Activated CD8-positive, alpha-beta memory T cell treated with anti-CD3 and anti-CD28 coated beads, Interleukin-2, amount 50 U/mL, for 4 hours (primary cell): ENCODE measurements around the gene FAM161B.
"Not testable (repeated sequence)": the region's sequence is repeated elsewhere in the genome, so short reads cannot be mapped to it uniquely, and the experiment has no call there.

ENCODE experiments used
- DNase-seq: peaks from one replicate; pipeline ENCODE4 v3.0.0-alpha.2; 2020

The FAM161B gene

DNA sequence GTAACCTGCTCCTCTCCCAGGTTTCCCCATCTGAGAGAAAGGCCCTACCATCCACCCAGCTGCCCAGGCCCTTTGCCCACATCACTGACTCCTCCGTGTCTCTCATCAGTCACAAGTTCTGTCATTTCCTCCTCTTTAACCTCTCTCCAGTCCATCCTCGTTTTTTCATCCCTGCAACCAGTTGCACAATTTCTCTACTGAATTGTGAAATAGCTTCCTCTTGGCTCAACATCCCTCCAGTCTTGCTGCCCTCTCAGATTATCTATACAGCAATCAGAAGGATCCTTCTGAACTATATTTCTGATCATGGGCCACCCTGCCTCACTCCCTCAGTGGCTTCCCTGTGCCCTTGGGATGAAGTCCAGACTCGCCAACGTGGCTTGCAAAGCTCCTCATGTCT is 6.8 kb downstream of the FAM161B start:
- no peak for DNase-seq

GRCh38 chr14:73942180-73942579 is 7.7 kb downstream of the FAM161B start:
- DNase-seq, result no peak

GRCh38 chr14:73937012-73937411 is 12.9 kb downstream of the FAM161B start:
- no peak for DNase-seq

DNA sequence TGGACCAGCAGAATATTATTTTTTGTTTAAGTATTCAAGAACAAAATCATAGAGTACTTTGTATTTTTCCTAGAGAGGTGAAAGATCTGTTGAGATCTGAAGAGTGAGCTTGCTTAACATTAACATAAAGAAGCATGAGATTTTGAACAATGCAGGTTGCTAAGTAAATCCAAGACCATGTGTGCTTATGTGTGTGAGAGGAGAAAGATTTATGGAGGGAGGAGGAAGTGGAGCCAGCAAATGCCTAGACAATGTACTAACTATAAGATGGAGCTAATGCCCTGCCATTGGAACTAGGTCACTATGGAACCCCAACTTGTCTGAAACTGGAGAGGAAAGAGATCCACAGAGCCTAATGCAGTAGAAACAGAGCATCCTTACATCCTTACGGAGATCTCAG is 13.3 kb downstream of the FAM161B start:
- no peak for DNase-seq

DNA sequence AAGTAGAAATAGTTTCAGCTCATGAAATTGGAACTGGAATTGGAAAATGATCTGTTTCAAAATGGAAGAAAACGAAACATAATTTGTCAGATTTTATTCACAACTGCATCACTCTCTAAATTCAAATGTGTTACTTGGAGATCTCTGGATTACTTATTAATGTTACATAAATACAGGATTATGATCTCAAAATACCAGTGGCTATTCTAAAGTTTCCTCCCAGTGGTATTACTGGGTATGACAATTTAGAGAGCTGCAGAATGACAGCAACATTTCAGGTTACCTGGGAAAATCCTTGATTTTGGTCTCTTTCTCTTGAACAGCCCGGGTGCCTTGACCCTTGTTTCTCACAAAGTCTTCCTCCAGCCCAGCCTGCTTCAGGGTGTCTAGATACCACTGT is 14.2 kb downstream of the FAM161B start:
- DNase-seq, result no peak

GRCh38 chr14:73924337-73924736 is 25.6 kb downstream of the FAM161B start:
- no peak for DNase-seq

DNA sequence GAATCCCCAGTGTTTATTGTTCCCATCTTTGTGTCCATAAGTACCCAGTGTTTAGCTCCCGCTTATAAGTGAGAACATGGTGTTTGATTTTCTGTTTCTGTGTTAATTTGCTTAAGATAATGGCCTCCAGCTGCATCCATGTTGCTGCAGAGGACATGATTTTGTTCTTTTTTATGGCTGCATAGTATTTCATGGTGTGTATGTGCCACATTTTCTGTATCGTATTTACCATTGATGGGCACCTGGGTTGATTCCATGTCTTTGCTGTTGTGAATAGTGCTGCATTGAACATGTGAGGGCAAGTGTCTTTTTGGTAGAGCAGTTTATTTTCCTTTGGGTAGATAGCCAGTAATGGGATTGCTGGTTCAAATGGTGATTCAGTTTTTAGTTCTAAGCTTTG is 30.4 kb downstream of the FAM161B start:
- not testable (repeated sequence) for DNase-seq

- no peak for DNase-seq
Observed at GRCh38 chr14:73916324-73916723, 33.6 kb downstream of the FAM161B start.

- DNase-seq, result no peak
Observed at GRCh38 chr14:73913256-73913655, 36.6 kb downstream of the FAM161B start.

- no peak for DNase-seq
Observed at GRCh38 chr14:73909681-73910080, 40.2 kb downstream of the FAM161B start.

DNA sequence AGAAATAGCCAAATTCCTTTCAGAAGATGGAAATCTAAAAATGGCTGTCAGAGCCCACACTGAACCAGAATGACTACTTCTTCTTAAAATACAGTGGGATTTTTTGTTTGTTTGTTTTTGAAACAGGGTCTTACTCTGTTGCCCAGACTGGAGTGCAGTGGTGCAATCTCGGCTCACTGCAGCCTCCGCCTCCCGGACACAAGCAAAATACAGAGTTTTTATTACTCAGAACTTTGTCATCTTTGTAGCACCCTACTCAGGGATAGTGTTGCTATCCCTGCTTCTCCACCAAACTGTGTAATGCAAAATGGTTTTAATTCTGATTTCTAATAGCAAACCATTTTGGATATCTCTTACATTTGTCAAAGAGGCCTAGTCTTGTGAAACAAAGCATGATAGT is 46.9 kb downstream of the FAM161B start:
- DNase-seq, result no peak

DNA sequence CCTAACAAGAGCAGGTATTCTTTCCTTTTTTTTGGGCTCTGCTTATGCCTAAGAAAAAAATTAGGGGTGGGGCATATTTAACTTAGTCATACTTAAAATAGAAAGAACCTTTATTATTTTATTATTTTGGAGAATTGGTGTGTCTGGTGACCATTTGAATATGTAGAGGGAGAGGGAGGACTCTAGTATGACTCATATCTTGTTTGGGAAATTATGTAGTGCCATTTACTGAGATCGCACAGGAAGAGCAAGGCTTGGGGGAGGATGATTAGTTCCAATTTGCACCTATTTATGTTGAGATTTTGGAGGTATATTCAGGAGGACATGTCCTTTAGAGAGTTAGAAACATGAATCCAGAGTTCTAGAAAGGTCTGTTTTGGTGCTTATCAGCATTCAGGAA is 53.4 kb downstream of the FAM161B start:
- DNase-seq, result no peak

DNA sequence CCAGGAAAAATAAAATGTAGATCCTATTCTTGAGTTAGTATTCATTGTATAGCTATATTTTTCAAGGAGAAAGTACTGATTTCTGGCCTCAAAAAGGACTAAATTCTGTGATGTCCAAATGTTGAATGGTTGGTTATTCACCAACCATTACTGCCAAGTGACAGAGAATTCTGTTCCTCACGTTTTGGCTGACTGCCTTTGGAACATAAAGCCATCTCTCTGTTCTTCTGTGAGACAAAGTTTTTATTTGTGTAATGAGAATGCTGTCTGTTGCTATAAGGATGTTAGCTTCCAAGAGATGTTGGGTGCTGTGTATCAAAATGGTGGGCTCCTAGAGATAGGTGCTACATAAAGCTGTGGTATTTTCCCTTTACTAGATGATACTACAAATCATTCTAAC is 54.0 kb downstream of the FAM161B start:
- no peak for DNase-seq

DNA sequence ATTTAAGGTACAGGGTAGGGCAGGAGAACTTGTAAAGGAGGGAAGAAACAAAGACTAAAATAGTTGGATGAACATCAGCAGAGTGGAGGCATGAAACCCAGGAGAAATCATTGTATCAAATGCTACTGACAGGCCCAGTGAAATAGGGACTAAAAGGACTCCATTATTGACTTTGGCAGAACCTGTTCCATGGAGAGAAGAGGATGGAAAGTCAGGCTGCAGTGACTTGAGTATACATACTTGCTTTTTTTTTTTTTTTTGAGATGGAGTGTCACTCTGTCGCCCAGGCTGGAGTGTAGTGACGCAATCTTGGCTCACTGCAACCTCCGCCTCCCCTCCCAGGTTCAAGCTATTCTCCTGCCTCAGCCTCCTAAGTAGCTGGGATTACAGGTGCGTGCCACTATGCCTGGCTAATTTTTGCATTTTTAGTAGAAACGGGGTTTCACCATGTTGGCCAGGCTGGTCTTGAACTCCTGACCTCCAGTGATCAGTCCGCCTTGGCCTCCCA is 55.7 kb downstream of the FAM161B start:
- not testable (repeated sequence) for DNase-seq

DNA sequence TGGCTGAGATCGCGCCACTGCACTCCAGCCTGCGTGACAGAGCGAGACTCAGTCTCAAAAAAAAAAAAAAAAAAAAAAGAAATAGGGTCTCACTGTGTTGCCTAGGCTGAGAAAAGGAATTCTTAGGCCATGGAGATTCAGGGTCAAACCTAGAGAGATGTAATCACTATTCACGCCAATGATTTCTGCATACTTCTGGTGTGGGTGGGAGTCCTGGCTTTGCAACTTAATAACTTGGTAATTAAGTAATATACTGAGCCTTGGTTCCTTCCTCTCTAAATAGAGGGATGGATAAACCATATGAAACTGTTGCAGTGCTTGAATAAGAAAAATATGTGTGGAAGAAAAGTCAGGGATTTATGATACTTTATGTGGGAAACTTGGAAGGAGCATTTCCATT is 60.5 kb downstream of the FAM161B start:
- no peak for DNase-seq

DNA sequence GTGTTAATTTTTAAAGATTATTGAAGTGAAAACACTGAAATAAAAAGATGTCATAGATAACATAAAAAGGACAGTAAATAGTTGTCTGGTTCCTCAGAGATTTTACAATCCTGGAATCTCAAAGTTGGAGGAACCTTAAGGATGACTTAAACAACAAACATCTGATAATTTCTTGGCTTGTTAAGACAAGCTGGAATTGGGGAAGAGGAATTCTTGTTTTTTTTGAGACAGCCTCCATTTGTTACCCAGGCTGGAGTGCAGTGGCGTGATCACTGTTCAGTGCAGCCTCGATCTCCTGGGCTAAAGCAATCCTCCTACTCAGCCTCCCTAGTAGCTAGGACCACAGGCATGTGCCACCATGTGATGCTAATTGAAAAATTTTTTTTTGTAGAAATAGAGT is 60.9 kb downstream of the FAM161B start:
- no peak for DNase-seq

DNA sequence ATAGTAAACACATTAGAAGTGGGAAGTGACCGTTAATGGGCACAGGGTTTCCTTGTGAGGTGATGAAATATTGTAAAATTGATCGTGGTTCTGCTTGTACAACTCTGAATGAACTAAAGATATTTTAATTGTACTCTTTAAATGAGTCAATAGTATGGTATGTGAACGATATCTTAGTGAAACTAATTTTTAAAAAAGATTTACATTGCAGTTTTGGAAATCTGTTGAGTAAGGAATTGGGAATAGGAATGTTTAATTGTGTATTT is 61.5 kb downstream of the FAM161B start:
- DNase-seq, result no peak

DNA sequence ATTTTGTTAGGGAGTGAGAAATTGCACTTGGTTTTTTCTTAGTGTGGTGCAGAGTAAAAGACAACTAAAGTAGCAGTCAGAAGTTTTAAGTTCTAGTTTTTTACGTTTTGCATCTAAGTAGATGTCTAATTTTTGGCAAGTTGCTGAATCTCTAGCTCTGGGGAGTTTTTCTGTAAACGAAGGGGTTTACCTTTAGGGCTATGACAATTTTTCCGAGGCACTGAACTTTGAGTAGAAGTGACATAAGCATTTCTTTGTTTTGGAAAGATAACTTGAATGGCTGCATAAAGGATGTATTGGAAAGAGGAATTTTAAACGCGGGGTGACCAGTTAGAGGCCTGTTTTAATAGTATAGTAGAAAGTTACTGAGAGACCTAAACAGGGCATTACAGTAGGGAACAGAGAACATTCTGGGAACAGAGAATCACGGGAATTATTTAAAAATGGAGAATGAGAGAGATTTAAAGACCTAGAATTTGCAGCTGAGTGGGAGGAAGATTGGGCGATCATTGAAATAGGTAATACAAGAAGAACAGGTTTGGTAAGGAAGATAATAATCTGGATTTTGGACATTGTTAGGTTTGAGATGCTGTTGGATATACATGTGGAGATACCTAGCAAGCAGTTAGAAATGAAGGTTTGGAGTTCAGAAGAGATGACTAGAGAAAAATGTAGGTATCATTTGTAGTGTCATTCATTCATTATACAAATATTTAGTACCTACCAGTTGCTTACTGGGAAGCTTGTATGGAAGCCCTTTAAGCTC is 62.0 kb downstream of the FAM161B start:
- no peak for DNase-seq

DNA sequence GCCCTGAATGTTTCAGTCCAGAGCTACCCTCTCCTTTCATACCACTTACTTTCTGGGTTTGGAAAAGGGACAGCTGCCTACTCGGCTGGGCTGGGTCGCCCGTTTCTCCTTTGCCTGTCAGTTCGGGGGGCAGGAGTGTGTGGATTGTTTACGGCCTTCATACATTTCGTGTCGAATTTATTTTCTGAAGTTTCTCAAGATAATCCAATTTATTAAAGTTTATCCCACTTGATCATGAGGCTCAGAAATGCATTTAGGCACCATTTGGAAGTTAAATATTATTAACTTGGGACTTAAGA is 62.6 kb downstream of the FAM161B start:
- DNase-seq, result no peak

- peak; percentile 88 for DNase-seq
Observed at GRCh38 chr14:73886449-73887317, 63.2 kb downstream of the FAM161B start, which contains the start of gene ZNF410. ZNF410 (plus strand) TSS chr14:73886859; CDS start chr14:73892176, 5,317 bp downstream.

GRCh38 chr14:73884438-73885190 is 65.3 kb downstream of the FAM161B start:
- no peak for DNase-seq
